Fibroblast of peridontal ligament (primary cell): Measurements from ENCODE around the gene MB21D2.
"Not testable (repeated sequence)": the region's sequence is repeated elsewhere in the genome, so short reads cannot be mapped to it uniquely, and the experiment has no call there.

Experiments used
- DNase-seq: peaks from one replicate; pipeline ENCODE4 v3.0.0-alpha.2; 2010; ENCODE audit errors: extremely low read depth

The MB21D2 gene

DNA sequence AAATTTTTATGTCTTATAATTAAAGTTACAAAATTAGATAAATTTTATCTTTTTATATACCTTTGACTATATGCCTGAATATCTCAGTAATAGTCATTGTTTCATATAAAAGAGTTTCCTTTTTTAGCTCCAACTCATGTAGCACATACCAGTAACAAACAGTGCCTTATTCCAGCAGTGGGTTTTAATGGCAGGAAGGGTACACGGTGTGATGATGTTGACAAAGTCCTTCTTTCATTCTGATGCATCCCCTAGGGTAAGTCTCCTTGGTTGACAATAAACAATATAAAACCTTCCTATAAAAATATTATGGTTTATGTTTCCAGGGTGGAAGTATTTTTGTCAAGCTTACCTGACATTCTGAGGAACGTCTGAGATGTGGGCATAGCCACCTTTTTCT lies 113.2 kb downstream of the MB21D2 start:
- DNase-seq, result no peak

DNA sequence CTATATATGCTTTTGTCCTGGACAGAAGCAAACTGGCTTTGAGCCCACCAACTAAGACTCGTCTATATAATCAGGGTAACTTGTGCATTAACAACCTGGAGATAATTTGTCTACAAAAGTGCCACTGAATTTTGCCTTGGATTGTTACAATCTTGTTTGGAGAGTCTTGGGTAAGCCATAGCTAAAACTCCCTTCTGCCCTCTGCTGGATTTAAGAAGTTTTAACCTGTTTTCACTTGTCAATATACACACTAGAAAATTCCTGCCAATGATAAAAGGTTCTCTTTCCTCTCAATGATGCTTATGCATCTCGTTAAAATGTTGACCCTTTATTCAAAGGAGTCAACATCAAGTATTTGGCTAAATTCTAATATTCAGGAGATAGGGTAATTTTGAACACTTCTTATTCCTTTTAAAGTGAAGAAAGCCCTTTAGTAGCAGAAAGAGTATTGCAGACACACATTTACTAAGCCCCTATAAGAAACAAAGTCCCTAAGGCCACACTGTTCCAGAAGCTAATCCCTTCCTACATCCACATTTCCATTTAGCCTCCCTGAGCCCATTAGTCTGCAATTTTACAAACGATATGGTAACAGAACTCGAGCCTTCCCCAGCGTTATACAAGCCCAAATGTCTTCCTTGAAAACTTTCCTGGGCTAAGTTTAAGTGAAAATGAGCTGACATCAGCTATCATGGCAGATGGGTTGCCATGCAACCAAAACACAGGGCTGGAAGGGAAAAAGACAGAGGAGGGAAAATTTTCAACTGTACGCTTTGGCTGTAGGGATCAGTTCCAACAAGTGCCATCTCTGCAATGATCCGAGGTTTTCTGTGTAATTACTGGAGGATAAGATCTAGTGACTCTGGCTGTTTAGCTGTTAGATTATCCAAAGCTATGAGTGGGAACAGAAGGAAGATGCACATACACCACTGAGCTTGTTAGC lies 114.4 kb downstream of the MB21D2 start:
- peak; percentile 79 for DNase-seq

DNA sequence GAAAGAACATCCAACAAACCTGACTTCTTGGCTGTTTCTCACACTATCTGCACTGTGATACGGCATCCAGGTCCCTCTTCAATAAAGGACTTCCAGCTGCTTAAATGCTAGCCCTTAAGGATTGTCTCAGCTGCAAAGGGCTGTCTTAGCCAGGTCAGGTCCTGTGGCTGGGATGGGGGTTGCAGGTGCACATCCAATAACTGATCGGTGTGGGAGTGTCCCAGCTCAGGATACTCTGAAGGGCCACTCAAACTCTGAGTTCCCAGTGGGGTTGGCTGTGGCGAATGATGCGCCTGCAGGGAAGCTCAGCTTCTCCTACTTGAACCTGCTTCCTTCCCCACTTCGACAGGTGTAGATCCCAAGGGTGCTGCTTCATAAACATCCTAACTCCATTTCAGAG lies 115.7 kb downstream of the MB21D2 start:
- no peak for DNase-seq

DNA sequence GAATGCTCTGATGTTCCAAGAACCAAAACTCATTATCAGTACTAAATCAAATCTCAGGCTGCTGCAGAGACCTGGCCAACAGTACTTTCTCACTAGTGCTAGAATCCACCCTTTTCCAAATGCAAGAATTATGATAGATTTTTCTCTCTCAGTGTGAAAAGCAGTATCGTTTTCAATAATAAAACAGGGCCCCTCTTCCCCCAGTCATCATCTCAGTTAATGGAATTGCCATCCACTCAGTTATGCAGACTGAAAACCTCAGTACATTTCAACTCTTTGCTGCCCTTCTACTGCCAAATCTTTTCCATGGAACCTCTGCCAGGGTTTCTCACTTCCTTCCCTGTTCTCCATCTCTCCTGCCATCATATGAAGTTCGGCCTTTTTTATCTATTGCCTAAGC lies 117.9 kb downstream of the MB21D2 start:
- no peak for DNase-seq

DNA sequence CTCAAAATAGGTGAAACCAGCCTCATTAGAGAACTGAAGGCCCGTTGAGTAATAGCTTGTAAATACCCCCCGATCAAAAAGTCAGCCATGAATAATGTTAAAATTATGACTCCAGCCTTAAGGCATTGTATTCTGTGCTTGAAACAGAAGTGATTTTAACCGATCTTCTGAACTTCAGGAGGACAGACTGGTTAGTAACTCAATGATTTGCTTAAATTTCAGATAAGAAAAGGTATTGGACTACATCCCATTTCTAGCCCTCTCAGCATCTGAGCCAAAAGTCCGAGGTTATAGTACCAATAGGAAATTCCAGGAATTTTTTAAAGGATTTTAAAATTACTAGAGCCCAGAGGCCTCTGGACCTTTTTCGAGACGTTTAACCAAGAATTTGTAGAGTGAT lies 122.6 kb downstream of the MB21D2 start:
- no peak for DNase-seq

DNA sequence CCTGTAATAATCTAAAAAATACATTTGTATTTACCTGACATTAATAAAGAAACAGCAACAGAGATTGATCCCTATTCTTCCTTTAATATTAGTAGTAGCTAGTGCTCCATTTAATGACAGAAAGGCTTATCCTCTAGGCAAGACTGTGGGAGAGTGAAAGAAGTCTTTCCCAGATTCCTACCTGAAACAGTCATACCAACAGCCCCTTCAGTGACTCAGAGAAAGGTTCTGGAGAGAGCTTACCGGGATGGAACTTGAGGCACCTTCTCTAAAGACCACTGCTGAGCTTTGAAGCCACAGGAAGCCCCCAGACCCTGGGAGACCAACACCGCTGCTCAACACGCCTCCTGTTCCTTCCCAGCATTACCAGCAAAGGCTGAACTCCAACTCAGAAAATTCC lies 123.4 kb downstream of the MB21D2 start:
- DNase-seq, result no peak

DNA sequence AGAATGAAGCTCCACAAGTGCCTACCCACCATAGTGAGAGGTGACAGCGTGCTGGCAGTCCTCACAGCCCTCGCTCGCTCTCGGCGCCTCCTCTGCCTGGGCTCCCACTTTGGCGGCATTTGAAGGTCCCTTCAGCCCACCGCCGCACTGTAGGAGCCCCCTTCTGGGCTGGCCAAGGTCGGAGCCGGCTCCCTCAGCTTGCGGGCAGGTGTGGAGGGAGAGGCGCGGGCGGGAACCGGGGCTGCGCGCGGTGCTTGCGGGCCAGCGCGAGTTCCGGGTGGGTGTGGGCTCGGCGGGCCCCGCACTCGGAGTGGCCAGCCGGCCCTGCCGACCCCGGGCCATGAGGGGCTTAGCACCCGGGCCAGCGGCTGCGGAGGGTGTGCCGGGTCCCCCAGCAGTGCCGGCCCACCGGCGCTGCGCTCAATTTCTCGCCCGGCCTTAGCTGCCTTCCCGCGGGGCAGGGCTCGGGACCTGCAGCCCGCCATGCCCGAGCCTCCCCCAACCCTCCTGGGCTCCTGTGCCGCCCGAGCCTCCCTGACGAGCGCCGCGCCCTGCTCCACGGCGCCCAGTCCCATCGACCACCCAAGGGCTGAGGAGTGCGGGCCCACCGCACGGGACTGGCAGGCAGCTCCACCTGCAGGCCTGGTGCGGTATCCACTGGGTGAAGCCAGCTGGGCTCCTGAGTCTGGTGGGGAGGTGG lies 128.7 kb downstream of the MB21D2 start:
- not testable (repeated sequence) for DNase-seq

DNA sequence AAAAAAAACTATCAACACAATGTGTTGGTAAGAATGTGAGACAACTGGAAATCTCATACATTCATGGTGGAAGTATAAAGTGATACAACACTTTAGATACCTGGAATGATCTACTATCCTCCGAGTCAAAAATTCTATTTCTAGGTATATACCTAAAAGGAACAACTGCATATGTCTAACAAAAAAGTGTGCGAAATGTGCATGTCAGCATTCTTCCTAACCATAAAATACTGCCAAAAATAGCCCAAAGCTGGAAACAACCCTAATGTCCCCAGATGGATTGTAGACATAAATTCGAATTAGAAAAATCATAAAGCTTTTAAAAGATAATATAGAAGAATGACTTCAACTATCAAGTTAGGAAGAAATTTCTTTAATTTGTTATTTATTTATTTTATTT lies 139.1 kb downstream of the MB21D2 start:
- DNase-seq, result no peak

DNA sequence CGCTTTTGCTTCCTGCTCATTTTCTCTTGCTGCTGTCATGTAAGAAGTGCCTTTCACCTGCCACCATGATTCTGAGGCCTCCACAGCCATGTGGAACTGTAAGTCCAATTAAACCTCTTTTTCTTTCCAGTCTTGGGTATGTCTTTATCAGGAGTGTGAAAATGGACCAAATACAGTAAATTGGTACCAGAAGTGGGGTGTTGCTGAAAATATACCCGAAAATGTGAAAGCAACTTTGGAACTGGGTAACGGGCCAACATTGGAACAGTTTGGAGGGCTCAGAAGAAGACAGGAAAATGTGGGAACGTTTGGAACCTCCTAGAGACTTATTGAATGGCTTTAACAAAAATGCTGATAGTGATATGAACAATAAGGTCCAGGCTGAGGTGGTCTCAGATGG lies 143.3 kb downstream of the MB21D2 start:
- DNase-seq, result not testable (repeated sequence)

DNA sequence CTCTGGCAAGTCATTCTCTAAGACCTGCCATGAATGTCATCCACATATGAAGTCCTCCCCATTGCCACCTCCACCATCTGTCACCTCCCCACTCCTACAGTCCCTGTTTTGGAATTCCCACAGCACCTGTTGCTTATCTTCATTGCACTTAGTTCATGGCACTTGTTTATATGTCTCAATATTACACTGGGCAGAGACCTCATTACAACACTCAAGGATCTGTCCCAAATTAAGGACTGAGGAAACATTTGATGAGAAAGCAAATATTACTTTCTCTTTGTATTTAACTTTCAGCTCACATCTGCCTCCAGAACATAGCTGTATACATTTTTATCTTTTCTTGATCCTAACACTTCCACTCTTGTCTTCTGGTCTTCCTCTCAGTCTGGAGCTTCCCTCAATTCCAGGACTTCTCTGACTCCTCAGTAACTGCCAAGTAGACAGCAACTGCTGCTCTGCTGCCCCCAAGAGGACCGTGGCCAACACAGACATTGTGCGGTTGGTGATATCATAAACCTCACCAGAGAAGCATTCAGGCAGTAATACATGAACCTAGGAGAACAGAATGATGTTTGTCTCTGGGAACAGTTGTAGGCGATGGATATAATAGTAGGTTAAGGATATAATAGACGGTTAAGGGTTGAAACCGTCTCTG lies 145.3 kb downstream of the MB21D2 start:
- no peak for DNase-seq

DNA sequence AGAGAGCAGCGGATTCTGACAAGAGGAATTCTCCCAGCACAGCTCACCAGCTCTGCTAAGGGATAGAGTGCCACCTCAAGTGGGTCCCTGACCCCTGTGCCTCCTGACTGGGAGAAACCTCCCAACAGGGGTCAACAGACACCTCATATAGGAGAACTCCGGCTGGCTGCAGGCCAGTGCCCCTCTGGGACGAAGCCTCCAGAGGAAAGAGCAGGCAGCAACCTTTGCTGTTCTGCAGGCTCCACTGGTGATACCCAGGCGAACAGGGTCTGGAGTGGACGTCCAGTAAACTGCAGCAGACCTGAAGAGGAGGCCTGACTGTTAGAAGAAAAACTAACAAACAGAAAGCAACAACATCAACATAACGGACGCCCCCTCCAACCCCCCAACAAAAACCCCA lies 159.0 kb downstream of the MB21D2 start:
- no peak for DNase-seq

DNA sequence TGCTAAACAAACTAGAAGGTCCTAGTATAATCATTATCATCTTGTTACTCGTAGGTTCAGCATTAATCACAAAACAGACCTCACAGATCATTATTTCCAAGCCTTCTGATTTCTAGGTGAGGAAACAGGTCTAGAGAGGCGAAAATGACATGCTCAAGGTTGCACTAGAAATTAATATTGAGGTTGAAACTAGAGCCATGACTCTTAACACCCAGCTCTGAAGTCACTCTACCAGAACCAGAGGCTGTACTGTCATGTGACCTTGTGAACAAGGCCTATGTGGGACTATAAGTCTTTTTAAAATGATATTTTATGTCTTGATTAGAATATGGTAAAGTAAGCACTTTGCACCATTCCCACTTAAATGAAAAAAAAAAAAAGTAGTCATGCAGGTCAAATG lies 166.5 kb downstream of the MB21D2 start:
- DNase-seq, result no peak

DNA sequence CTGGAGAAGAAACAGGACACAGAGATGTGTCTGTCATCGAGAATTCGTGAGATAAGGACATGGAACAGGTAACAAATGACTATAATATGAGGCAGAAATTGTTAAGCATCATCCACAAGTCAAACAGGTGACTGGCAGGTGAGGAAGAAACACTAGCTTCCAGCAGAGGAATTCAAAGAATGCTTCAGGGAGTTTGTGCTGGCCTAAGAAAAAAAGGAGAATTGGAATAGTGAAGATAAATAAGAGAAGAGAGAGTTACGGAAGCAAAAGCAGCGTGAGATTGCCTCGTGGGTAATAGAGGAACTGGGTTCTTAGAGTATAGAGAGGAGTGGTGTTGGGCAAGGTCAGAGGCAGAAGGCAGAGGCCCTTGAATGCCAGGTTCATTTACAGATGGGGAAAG lies 167.5 kb downstream of the MB21D2 start:
- DNase-seq, result no peak

DNA sequence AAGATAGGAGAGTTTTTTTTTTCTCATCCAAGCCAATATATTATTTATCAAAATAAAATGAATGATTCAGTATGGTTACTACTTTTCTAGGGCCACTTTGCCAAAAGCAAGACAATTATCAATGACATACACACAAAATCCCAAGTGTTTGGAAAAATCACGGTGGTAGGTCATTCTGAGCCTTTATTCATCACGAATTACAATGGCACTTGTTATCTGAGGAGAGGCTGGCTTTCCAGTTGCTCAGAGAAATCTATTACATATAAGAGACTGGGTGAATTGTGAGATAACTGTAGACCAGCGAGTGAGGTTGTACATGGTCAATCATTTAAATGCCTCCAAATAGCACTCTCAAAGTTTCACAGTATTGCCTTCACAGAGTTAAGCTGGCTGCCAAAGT lies 169.9 kb downstream of the MB21D2 start:
- DNase-seq, result no peak

DNA sequence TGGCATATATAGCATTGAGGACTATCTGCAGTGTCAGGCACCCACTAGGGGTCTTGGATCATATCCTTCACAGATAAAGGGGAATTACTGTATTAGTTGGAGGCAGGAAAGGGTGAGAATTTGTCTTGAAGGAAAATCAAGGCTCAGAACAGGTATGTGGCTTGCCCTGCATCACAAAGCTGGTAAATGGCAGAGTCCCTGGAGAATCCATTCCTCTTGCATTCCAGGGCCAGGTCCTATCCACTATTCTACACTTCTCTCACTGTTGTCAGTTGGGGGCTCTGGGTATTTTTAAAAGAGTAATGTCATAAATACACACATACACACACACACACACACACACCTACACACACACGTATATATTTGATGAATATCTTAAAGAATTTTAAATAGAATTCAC lies 170.5 kb downstream of the MB21D2 start:
- DNase-seq, result no peak
